Activated CD4-positive, alpha-beta memory T cell treated with anti-CD3 and anti-CD28 coated beads for 36 hours (primary cell): Measurements from ENCODE around the gene NCOR2. TPM values are rescaled to one million over a fixed set of nuclear protein-coding genes. Genes with fewer than 3 reads are reported as not detected.

Source experiments
- CTCF ChIA-PET: fragments of 350-600 bp; sonication (Branson Sonifier 250); formaldehyde crosslinking; loops from one replicate; lab custom pipeline; 2021; ENCODE audit warnings: antibody characterized with exemption, inconsistent platforms; lab: Charles Lee
- POLR2A ChIA-PET: fragments of 350-600 bp; sonication (Branson Sonifier 250); formaldehyde crosslinking; loops from one replicate; lab custom pipeline; 2021; ENCODE audit warnings: antibody characterized with exemption; lab: Charles Lee
- DNase-seq: peaks from one replicate; pipeline ENCODE4 v3.0.0-alpha.2; 2020
- H3K27ac Mint-ChIP-seq: one replicate; pipeline ENCODE4 v1.8.0; 2021; ENCODE audit warnings: mixed read lengths
- H3K27me3 Mint-ChIP-seq: one replicate; pipeline ENCODE4 v1.8.0; 2021; ENCODE audit warnings: mixed read lengths
- H3K36me3 Mint-ChIP-seq: one replicate; pipeline ENCODE4 v1.8.0; 2021; ENCODE audit warnings: mixed read lengths
- H3K4me1 Mint-ChIP-seq: one replicate; pipeline ENCODE4 v1.8.0; 2021; ENCODE audit warnings: low read depth, mixed read lengths
- H3K4me3 Mint-ChIP-seq: one replicate; pipeline ENCODE4 v1.8.0; 2021; ENCODE audit warnings: mild to moderate bottlenecking, mixed read lengths
- H3K9me3 Mint-ChIP-seq: one replicate; pipeline ENCODE4 v1.8.0; 2021; ENCODE audit warnings: mixed read lengths
- intact Hi-C: fragments of 100-400 bp; cut with micrococcal nuclease; formaldehyde crosslinking; loops from one replicate; pipeline ENCODE4 v1.15.1; 2023
- total RNA-seq, 2 experiments: library from RNA; stranded (reverse); gene quantifications; one replicate each; pipeline ENCODE4 v1.2.3, GENCODE V29; 2021

The NCOR2 gene
- total RNA-seq, 2 experiments from 2014 or later: 86.1 to 86.9 TPM

DNA sequence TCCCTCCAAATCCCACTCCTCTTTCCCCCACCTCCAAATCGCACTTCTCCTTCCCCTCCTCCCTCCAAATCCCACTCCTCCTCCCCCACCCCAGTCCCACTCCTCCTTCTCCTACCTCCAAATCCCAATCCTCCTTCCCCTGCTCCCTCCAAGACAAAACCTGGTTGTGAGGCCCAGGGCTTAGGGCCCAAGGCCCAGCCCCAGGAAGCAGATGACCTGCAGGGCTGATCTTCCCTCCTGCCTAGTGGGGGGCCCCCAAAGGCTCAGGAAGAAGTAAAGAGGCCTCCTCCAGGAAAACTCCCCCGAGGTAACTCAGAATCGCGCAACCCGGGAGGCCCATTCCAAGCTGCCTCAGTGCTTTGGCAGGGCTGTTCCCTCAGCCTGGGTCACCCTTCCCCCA lies 34.4 kb downstream of the NCOR2 start:
- H3K27ac Mint-ChIP-seq: no peak overlapping the region
- H3K4me1 Mint-ChIP-seq: peaks cover 4% of the 10 kb centered on the region
- H3K9me3 Mint-ChIP-seq: no peaks in the 10 kb centered on the region
- CTCF ChIA-PET: no interaction called here
- DNase-seq: no peak
- H3K36me3 Mint-ChIP-seq: peaks cover 5% of the 10 kb centered on the region
- POLR2A ChIA-PET: no interaction called here
- intact Hi-C loops: no loop called here
- H3K4me3 Mint-ChIP-seq: no peak overlapping the region
- no peaks in the 10 kb centered on the region for H3K27me3 Mint-ChIP-seq

DNA sequence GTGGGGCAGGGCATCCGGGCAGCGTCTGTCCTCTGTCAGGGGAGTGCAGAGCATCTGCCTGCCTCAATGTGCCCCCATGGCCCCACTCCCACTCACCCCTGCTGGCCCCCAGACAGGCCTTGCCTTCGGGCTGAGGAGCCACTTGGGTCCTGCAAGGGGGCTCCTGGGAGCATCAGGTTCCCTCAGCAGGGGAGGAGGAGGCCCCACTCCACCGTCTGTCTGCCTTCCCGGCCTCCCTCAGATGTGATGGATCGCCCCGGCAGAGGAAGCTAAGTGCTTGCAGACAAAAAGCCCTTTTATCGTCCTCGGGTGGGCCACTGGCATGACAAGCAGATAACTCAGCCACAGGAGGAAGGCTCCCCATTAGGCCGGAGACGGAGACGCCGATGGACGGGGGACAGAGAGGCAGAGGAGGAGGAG lies 35.1 kb downstream of the NCOR2 start:
- DNase-seq: no peak
- Mint-ChIP-seq H3K9me3 (no peaks in the 10 kb centered on the region), H3K4me3 (no peak overlapping the region), H3K36me3 (peaks cover 5% of the 10 kb centered on the region), H3K27me3 (no peaks in the 10 kb centered on the region), H3K4me1 (peaks cover 4% of the 10 kb centered on the region), H3K27ac (no peak overlapping the region)
- intact Hi-C loops: no loop called here
- ChIA-PET POLR2A (no interaction called here), CTCF (no interaction called here)

DNA sequence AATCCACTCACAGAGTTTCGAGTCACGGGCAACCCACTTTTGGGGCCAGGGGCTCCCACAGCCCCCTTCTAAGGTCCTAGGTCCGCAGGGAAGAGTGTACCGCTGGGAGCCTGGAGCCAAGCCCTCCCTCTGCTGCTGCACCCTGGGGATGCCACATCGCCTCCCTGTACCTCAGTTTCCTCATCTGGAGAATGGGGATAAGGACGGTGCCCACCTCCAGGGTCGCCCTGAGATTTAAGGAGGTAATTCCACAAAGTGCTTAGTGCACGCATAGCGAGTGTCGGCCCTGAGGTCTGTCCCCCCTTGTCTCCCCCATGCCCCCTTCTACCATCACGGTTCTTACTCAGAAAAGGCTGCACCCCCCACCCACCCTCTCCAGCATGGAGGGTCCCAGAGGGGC lies 35.5 kb downstream of the NCOR2 start:
- ChIA-PET POLR2A (no interaction called here), CTCF (no interaction called here)
- no peak for DNase-seq
- no peak overlapping the region for H3K4me3 Mint-ChIP-seq
- peaks cover 5% of the 10 kb centered on the region for H3K36me3 Mint-ChIP-seq
- H3K27me3 Mint-ChIP-seq: no peaks in the 10 kb centered on the region
- no peaks in the 10 kb centered on the region for H3K9me3 Mint-ChIP-seq
- intact Hi-C loops: no loop called here
- H3K4me1 Mint-ChIP-seq: peaks cover 4% of the 10 kb centered on the region
- H3K27ac Mint-ChIP-seq: no peak overlapping the region

DNA sequence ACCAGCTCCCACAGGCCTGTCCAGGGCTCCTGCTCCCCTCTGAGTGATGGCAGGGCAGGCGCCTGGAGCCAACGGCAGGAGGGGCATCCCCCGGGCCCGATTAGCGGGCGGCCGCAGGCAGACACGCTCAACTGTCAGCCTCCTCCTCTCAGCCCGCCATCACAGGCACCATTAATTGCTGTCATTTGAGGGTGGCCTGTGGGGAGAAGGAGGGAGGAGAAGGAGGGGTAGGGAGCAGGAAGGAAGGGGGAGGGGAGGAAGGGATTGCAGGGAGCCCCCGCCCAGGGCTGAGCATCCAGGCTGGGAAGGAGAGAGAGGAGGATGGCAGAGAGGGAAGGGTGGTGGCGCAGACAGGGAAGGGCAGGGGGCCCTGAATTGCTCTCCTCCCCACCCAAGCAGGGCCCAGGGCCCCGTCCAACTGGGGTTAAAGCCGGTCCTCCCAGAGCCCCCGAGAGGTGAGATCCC lies 36.1 kb downstream of the NCOR2 start:
- ChIA-PET POLR2A (no interaction called here), CTCF (no interaction called here)
- no peaks in the 10 kb centered on the region for H3K27me3 Mint-ChIP-seq
- no peaks in the 10 kb centered on the region for H3K9me3 Mint-ChIP-seq
- intact Hi-C loops: no loop called here
- H3K36me3 Mint-ChIP-seq: peaks cover 5% of the 10 kb centered on the region
- no peak for DNase-seq
- H3K4me1 Mint-ChIP-seq: no peaks in the 10 kb centered on the region
- H3K4me3 Mint-ChIP-seq: no peak overlapping the region
- H3K27ac Mint-ChIP-seq: no peak overlapping the region

DNA sequence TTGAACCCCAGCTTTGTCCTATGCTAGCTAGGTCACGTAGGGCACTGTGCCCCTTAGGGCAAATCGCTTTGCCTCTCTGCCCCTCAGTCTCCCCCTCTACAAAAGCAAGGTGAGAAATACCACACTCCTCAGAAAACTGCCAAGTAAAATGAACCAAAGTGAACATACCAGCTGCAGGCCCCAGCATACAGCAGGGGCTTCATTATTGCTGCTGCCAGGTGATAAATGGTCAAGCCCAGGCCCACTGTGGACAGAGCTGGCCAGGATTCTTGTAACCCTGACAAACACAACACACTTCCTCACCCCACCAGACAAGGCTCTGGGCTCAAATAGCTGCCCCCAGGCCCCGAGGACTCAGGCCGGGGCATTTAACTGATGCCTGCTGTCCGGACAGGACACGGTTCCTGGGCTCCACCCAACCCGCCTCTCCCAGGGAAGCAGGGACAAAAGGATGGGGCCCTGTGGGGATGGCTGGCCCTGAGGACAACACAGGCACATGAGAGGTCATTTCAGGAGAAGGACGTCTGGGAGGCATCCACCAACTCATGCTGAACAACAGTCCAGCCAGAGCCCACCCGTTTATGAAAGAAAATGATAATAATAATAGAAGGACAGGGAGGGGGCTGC lies 36.7 kb downstream of the NCOR2 start:
- Mint-ChIP-seq H3K9me3 (no peaks in the 10 kb centered on the region), H3K36me3 (peaks cover 5% of the 10 kb centered on the region), H3K4me3 (no peak overlapping the region), H3K4me1 (no peaks in the 10 kb centered on the region), H3K27me3 (no peaks in the 10 kb centered on the region), H3K27ac (no peak overlapping the region)
- no peak for DNase-seq
- ChIA-PET POLR2A (no interaction called here), CTCF (no interaction called here)
- intact Hi-C loops: no loop called here

DNA sequence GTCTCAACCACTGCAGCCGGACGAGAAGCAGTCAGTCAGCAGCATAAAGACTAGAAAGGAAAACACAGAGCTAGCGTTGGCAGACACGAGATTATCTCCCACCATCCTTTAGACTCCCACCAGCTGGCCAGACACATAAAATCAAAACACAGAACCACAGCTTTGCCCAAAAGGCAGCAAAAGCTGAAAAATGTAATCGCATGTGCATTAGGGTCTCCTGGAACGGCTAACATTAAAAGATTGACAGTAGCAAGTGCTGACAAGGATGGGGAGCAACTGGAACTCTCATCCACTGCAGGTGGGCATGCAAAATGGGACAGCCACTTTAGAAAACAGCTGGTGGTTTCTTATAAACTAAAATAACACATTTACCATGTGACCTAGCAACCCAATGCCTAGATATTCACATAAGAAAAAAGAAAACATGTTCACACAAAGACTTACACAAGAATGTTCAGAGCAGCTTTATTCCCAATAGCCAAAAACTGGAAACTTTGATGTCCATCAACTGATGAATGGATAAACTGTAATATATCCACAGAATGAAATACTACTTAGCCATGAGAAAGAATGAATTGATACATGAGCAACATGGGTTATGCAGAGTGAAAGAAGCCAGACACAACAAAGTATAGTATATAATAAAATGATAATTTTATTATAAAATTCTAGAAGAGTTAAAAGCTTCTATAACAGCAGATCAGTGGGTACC lies 37.7 kb downstream of the NCOR2 start:
- Mint-ChIP-seq H3K36me3 (peaks cover 5% of the 10 kb centered on the region), H3K4me3 (no peak overlapping the region), H3K4me1 (peaks cover 1% of the 10 kb centered on the region), H3K9me3 (no peaks in the 10 kb centered on the region), H3K27me3 (no peaks in the 10 kb centered on the region), H3K27ac (no peak overlapping the region)
- ChIA-PET POLR2A (no interaction called here), CTCF (no interaction called here)
- intact Hi-C loops: no loop called here
- DNase-seq: no peak

DNA sequence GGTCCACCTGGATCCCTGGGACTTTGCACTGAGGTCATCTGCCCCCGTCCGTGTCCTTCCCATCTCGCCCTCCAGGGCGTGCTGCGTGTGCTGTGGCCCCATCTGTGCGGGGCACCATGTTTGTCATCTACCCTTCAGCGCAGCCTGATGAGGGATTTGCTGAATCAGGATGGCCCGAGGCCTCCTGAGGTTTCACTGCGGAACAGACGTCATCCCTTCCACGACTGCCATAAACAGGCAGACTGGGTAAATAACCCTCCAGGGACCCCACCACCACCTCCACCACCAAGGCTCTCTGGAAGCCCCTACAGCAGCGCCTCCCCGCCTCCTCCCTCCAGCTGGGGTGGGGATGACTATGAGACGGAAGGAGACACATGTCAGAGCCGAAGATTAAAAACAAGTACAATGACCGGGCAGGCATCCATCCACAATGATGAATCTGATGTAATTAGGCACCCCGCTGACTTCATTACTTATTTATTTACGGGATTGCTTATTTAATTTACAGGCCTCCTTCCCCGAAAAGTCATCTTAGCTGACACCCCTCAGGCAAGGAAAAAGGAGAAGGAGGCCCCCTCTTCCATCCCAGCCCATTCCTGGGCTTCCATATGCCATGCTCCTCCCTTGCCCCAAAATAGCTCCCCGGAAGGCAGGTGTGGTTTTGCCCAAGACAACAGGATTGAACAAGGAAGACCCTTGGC lies 39.4 kb downstream of the NCOR2 start:
- Mint-ChIP-seq H3K9me3 (no peaks in the 10 kb centered on the region), H3K4me1 (peaks cover 16% of the 10 kb centered on the region), H3K36me3 (peaks cover 3% of the 10 kb centered on the region), H3K4me3 (no peak overlapping the region), H3K27ac (no peak overlapping the region), H3K27me3 (no peaks in the 10 kb centered on the region)
- intact Hi-C loops: no loop called here
- POLR2A ChIA-PET: no interaction called here
- CTCF ChIA-PET: no interaction called here
- no peak for DNase-seq

DNA sequence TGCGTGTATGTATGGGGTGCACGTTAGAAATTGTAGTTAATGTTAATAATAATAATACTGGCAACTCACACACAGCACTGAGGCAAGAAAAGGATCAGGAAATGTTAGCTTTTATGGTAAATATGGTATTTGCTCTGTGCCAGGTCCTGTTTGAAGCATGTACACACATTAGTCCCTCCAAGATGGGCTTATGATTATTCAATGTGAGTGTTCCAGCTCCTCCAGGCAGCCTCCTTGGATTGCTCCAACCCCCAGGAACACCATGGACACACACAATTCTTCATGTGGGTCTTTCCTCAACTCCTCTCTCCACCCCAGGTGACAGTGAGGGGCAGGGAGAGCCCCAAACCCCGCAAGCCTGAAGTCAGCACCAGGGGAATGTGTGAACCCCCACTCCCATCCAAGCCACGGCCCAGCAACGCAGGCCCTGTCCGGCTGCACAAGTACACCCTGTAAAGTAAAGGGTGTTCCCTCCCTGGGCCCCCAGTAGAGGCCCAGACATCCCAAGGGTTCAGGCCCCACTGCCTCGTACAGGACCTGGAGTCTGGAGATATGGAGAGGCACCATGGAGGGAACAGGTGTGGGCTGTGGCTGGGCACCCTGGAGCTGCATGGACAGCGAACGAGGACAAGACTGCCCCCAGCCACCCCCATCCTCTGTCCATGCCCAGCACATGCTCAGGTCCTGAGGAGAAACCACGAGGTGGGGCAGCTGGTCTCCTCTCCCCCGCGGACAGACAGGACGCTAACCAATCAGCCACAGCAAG lies 41.3 kb downstream of the NCOR2 start:
- POLR2A ChIA-PET: no interaction called here
- Mint-ChIP-seq H3K27me3 (no peaks in the 10 kb centered on the region), H3K27ac (no peak overlapping the region), H3K9me3 (no peaks in the 10 kb centered on the region), H3K4me3 (no peak overlapping the region), H3K4me1 (peaks cover 22% of the 10 kb centered on the region), H3K36me3 (peaks cover 3% of the 10 kb centered on the region)
- intact Hi-C loops: no loop called here
- no peak for DNase-seq
- CTCF ChIA-PET: no interaction called here

DNA sequence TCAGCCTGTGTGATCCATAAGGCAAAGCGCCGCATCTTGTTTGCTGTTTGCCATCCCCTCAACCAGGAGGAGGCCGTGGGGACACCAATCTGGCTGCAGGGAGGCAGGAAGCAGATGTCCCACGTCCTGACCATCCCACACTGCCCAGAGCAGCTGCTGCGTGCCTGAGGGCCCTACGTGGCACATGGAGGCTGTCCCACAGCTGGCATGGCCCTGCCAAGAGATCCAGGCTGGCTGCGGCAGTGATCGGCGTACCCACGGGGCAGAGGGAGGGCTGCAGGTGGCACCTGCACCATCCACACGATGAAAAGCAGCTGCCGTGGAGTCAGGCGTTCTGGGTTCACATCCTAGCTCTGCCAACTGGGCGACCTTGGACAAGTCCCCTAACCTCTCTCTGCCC lies 42.0 kb downstream of the NCOR2 start:
- H3K4me3 Mint-ChIP-seq: no peak overlapping the region
- H3K36me3 Mint-ChIP-seq: peaks cover 3% of the 10 kb centered on the region
- no peak for DNase-seq
- H3K9me3 Mint-ChIP-seq: no peaks in the 10 kb centered on the region
- H3K4me1 Mint-ChIP-seq: peaks cover 22% of the 10 kb centered on the region
- ChIA-PET POLR2A (no interaction called here), CTCF (no interaction called here)
- intact Hi-C loops: no loop called here
- H3K27me3 Mint-ChIP-seq: no peaks in the 10 kb centered on the region
- no peak overlapping the region for H3K27ac Mint-ChIP-seq

DNA sequence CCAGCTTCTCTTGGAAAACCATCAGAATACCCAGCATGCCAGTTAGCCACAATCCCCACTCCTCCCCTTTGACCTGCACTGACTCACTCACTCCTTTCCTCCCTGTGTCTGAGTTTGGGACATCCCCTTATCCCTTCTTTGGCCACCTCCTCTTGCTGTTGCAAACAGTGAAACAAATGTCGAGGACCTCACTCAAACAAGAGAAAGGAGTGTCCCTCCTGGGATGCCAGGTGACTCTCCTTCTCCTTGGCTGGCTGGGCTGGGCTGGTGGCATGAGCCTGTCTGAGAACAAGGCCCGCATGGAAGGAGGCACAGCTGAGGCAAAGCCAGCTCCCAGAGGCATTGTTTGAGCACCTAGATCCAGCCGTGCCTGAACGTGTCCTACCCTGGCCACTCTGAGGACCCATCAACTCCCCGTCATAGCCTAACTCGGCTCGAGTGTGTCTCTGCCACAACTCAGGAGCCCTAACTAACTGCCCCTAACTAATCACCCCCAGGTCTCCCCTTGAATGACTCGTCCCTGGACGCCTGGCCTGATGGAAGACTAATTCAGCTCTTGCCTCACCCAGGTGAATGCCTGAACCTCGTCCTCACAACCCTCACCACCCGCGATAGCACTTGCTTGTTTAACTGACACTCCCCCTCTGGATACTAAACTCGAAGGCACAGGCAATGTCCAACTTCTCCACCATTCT lies 43.0 kb downstream of the NCOR2 start:
- H3K27me3 Mint-ChIP-seq: no peaks in the 10 kb centered on the region
- no peak for DNase-seq
- H3K4me1 Mint-ChIP-seq: peaks cover 22% of the 10 kb centered on the region
- intact Hi-C loops: no loop called here
- ChIA-PET CTCF (no interaction called here), POLR2A (no interaction called here)
- no peaks in the 10 kb centered on the region for H3K9me3 Mint-ChIP-seq
- no peak overlapping the region for H3K4me3 Mint-ChIP-seq
- H3K36me3 Mint-ChIP-seq: peaks cover 3% of the 10 kb centered on the region
- H3K27ac Mint-ChIP-seq: no peak overlapping the region

DNA sequence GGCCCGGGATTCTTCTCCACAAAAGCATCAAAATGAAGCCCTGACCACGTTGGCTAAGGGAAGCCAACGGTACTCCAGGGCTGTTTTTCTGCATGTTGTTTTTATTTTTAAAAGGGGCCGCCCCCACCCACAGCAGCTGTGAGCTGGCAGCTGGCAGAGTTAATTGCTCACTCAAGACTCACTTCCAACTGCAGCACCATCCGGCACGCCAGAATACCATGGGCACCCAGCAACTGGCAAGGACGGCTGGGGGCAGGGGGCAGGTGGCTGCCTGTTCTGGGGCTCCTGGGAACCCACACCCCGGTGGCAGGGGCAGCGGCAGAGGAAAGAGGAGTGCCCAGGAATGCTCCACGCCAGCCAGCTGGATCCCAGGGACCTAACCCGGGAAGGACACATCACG lies 44.3 kb downstream of the NCOR2 start:
- Mint-ChIP-seq H3K27ac (no peak overlapping the region), H3K4me3 (no peak overlapping the region), H3K4me1 (peaks cover 25% of the 10 kb centered on the region), H3K9me3 (no peaks in the 10 kb centered on the region), H3K36me3 (no peaks in the 10 kb centered on the region), H3K27me3 (no peaks in the 10 kb centered on the region)
- ChIA-PET CTCF (no interaction called here), POLR2A (no interaction called here)
- intact Hi-C loops: no loop called here
- no peak for DNase-seq

DNA sequence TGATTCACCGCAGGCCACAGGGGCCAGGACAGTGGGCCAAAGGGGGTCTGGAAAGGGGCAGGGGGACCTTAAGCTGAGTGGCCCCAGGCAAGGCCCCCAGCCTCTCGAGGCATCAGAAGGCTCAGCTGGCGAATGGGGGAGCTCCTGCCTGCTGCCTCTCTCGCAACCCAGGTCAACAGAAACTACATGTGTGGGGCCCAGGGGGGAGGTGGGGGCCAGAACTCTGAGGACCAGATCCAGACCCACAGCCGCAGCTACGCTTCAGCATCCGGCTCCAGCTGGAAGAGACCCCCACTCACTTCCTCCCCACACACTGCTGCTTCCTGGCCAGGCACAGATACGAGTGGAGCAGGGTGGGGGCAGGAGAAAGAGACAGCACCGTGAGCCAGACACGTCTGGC lies 46.5 kb downstream of the NCOR2 start:
- Mint-ChIP-seq H3K27ac (no peak overlapping the region), H3K4me1 (peaks cover 25% of the 10 kb centered on the region), H3K4me3 (no peak overlapping the region), H3K36me3 (no peaks in the 10 kb centered on the region), H3K27me3 (no peaks in the 10 kb centered on the region), H3K9me3 (no peaks in the 10 kb centered on the region)
- ChIA-PET CTCF (no interaction called here), POLR2A (no interaction called here)
- no peak for DNase-seq
- intact Hi-C loops: no loop called here
